Tibial nerve (tissue), 3 donors: ENCODE data around the gene HDGFL3.
"Not testable (repeated sequence)": the region's sequence is repeated elsewhere in the genome, so short reads cannot be mapped to it uniquely, and the experiment has no call there.

ENCODE experiments used
- POLR2A ChIP-seq, 2 donors: fragments of 450-650 bp; IDR thresholded peaks; one replicate each; pipeline ENCODE4 v1.6.1; 2017; ENCODE audit warnings: antibody characterized with exemption in 2 of 2, mild to moderate bottlenecking in 2 of 2, moderate library complexity in 2 of 2
- TF ChIP-seq, protein P1 (sequence below), 5 experiments: fragments of 200-600 bp in 3 of 5; fragments of 450-650 bp in 2 of 5; sonication (generic) in 3 of 5; IDR thresholded peaks; one replicate each; pipeline ENCODE4 v1.5.1; 2016 to 2019; ENCODE audit warnings: antibody characterized with exemption in 5 of 5, mild to moderate bottlenecking in 3 of 5, moderate library complexity in 2 of 5

DNA sequence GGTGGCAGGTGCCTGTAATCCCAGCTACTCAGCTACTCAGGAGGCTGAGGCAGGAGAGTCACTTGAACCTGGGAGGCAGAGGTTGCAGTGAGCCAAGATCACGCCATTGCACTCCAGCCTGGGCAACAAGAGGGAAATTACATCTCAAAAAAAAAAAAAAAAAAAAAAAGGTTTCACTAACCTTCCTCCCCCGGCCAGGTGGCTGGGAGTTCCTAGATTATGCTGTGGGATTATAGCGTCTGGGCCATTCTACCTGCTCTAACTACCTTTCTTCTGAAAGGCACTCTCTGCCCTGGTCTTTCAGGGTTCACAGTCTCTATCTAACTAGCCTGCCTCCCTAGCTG lies 115.7 kb downstream of the HDGFL3 start:
- TF ChIP-seq, protein P1, sequence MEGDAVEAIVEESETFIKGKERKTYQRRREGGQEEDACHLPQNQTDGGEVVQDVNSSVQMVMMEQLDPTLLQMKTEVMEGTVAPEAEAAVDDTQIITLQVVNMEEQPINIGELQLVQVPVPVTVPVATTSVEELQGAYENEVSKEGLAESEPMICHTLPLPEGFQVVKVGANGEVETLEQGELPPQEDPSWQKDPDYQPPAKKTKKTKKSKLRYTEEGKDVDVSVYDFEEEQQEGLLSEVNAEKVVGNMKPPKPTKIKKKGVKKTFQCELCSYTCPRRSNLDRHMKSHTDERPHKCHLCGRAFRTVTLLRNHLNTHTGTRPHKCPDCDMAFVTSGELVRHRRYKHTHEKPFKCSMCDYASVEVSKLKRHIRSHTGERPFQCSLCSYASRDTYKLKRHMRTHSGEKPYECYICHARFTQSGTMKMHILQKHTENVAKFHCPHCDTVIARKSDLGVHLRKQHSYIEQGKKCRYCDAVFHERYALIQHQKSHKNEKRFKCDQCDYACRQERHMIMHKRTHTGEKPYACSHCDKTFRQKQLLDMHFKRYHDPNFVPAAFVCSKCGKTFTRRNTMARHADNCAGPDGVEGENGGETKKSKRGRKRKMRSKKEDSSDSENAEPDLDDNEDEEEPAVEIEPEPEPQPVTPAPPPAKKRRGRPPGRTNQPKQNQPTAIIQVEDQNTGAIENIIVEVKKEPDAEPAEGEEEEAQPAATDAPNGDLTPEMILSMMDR (IDR thresholded peaks at IDR 0.05): not testable (repeated sequence)
- TF ChIP-seq POLR2A (IDR thresholded peaks at IDR 0.05): not testable (repeated sequence)
